ENCODE measurements around the gene IL7R.

The IL7R gene, protein sequence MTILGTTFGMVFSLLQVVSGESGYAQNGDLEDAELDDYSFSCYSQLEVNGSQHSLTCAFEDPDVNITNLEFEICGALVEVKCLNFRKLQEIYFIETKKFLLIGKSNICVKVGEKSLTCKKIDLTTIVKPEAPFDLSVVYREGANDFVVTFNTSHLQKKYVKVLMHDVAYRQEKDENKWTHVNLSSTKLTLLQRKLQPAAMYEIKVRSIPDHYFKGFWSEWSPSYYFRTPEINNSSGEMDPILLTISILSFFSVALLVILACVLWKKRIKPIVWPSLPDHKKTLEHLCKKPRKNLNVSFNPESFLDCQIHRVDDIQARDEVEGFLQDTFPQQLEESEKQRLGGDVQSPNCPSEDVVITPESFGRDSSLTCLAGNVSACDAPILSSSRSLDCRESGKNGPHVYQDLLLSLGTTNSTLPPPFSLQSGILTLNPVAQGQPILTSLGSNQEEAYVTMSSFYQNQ

GRCh38 chr5:35856765-35857351, at the start of gene IL7R:
TSS of gene IL7R (plus strand) at chr5:35856891. CDS start at chr5:35856978, 87 bp downstream.
- no peak for DNase-seq

GRCh38 chr5:35810601-35811000, 46.1 kb upstream of the IL7R start:
- DNase-seq, result peak; percentile 67

GRCh38 chr5:35811108-35811741, 45.5 kb upstream of the IL7R start:
- DNase-seq, result no peak

GRCh38 chr5:35813521-35813920, 43.2 kb upstream of the IL7R start:
- DNase-seq, result no peak

GRCh38 chr5:35815089-35815936, 41.4 kb upstream of the IL7R start:
- DNase-seq, result peak; percentile 14

DNA sequence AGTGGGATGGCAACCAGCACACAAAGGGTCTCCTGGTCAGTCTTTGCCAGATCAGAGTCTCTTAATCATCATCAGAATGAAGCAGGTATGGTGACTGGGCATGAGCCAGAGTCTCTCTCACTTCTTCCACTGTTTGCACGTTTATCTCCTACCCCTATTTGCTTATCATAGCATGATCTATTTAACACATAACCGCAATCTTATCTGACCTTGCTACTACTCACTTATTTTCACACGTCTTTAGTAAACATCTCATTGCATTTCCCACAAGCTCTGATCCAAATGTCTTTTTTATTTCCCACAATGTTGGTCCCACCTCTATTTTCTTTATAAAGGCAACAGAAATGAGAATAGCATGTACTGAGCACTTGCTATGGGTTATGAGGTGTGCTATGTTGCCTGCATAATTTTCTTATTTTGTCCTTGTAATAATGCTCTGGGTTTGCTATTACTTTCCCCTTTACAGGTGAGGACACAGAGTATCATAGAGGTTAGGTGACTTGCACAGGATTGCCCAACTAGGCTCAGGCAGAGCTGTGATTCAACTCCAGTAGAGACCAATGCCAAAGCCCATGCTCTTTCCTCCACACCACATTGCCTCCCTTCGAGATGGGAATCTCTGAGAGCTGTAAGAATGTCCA, 39.7 kb upstream of the IL7R start:
- DNase-seq, result no peak

DNA sequence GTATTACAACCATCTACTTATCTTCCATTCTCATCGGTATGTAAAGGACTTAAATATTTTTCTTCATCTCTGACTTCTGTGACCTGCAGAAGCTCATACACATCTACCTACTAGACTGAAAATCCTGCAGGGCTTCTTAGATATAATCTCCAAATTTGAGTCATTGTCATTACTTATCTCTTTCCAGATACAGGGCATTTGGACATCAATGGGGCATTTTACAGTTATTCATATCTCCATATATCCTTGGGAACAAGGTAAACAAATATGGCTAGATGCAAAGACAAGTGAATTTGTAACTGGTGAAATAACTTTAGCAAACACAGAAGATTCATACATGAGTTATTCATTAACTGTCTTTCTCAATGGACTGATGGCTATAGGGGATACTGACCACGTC, 37.7 kb upstream of the IL7R start:
- no peak for DNase-seq

DNA sequence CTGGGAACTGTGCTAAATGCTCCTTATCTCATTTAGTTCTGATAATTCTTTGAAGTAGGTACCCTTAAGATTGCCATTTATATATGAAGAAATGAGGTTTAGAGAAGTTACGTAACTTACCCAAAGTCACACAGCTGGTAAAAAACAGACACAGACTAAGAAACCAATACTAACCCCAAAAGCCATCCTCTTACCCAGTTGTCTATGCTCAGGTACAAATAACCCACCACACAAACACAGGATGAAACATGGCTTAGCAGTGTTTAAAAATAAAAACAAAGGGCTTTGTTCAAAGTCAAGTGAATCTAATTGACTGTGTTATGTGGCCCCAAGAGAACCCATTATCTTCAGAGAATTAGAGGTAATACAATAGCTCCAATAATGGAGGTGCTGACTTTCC, 37.0 kb upstream of the IL7R start:
- no peak for DNase-seq

DNA sequence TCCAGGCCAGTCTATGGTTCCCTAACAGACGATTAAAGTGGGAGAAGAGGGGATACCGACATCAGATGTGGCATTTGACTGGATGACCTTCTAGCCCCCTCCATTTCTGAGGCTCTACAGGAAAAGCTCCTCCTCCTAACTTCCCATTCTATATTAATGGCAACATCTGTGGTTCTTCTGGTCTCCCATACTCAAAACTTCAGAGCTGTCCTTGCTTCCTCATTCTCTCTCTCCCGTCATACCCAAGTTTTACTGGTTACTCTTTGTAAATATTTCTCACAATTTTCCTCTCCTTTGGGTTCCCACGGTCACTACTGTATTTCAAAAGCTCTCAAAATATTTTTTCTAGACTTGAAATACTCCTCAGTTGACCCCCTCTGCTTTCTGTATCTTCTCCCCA, 36.0 kb upstream of the IL7R start:
- no peak for DNase-seq

- DNase-seq, result no peak
Measured at GRCh38 chr5:35821513-35821912, 35.2 kb upstream of the IL7R start.

GRCh38 chr5:35822511-35822910, 34.2 kb upstream of the IL7R start:
- no peak for DNase-seq

DNA sequence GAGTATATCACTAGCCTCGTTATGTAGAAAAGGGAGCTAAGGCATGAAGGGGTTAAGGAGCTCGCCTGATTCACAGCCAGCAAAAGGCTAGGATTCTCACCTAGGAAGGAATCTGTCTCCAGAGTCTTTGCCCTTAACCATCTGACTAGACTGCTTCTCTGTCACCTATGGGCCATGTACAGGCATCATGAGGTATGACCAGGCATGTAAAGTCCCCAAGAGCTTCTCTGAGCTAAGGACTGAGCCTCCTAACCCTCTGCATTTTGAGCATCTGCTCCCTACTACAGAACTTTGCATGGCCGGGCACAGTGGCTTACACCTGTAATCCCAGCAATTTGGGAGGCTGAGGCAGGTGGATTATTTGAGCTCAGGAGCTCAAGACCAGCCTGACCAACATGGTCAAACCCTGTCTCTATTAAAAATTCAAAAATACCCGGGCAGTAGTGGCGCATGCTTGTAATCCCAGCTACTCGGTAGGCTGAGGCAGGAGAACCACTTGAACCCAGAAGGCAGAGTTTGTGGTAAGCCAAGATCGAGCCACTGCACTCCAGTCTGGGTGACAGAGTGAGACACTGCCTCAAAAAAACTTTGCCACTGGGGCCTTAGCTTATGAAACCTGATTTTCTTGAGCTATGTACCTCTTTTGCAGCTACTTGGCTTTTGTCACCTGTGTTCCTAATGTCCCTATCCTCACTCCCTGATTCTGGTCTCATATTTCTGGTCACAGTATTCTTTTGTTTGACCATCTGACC, 33.2 kb upstream of the IL7R start:
- DNase-seq, result no peak

- no peak for DNase-seq
Measured at GRCh38 chr5:35826056-35826455, 30.6 kb upstream of the IL7R start.

DNA sequence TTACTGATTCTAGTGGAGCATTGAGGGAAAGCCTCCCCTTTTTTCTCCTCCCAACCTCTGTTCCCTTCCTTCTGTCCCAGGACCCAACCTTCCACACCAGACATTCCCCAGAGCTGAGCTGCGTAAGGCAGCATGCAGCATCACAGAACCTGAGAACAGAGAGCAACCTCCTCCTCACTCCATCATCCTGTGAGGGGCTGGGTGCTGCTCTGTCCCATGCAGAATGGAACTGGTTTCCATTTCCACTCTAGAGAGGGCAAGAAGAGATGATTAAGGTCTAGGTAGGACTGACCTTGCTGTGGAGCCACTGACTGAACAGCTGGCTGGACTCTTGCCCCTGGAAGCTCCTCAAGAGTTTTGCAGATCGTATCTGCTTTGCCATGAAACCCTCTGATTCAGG, 30.1 kb upstream of the IL7R start:
- DNase-seq, result no peak

DNA sequence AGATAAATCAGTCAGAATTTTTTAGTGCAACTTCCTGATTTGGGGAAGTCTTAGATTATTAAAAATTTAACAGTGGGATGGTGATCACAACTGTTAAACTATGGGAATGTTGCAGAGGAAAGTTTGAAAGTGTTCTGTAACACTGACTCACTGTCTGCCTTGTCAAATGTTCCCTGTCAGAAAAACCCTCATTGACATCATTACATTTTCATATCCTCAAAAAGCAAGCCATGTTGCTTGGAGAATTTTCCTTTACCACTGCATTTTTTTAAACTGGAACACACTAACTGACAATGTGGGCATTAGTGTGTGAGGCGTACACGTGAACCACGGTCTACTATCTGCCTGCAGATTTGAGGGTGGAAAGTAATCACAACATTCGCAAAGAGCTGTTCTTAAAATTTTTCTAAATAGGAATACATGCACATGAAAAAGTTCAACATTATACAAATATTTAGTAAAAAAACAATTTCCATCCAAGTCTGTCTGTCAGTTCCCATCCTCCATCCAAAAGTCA, 28.6 kb upstream of the IL7R start:
- no peak for DNase-seq

DNA sequence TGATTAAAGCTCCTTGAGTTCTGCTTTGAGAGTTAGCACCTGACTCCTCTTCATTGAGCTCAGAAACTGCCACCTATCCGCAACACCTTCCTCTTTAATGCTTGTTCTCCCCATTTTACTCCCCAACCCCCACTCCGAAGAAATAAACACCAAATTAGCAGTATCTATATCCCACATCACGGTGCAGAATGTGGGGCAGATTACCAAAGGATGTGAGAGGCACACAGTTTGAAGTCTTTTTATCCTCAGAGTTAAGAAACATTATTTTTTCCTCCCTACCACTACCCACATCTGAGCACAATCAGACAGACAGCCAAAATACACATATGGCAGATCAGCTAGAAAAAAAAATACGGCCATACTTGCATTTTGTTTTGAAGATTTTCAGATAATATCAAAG, 26.1 kb upstream of the IL7R start:
- DNase-seq, result no peak

DNA sequence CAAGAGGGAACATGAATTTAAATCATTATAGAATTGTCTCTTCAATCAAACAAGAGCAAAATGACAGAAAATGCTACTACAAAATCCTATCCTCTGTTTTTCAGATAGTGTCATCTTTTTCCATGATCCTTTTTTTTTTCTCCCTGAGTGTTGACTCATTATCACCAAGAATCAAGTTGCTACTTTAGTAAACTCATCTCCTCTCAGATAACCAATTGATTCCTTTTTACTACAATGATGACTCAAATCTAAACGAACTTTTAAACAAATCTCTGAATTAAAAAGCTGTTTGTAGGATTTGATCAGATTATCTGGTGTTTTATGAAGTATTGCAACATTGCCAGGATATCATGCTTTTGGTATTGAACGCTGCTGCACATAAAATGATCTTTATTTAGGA, 23.9 kb upstream of the IL7R start:
- DNase-seq, result no peak

DNA sequence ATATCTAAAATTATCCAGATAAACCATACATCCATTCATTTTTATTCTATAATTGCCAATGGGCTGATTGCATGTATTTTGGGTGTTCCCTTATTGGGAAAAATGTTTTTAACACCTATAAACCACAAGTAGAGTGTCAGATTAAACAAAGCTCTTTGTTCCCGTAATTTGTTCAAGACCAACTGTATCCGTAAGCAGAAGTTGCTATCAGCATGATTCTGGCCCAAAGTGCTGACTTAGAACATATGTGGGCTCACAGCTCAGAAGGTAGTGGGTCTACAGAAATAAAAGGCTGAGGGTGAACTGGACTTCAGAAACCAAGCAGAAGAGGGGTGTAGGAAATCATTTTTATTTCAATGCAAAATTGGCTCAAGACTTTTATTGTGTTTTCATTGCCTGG, 23.5 kb upstream of the IL7R start:
- DNase-seq, result no peak

- DNase-seq, result no peak
Measured at GRCh38 chr5:35835796-35836742, 20.6 kb upstream of the IL7R start.

DNA sequence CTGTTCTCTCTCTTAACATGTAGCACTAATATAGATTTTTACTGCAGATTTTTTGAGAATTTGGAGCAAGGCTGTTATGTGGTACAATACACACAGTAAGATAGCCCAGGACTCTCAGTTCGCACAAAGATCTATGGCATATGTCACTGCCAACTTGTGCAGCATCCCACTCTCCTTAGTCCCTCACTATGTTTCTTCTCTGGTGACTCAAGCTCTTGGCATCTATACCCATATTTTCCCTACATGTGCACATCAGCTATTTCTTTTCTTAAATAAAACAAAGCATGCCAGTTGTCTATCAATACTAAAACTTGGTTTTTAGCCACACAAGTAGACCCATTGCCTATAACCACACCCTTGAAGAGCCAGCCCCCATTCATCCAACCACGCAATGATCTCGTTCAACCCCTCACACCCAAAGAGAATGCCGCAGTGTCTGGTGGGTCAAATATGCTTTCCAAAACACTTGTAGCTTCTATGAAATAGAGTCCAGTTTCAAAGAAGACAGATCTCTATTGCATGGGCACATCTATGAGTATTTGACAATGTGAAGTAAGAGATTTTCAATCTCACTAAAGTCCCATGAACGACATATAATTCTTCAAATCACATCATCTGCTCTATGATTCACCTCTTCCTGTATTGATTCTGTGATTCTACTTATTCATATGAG, 18.2 kb upstream of the IL7R start:
- DNase-seq, result no peak

Data from COR-L47 (cell line).